ENCODE measurements around the gene UBAC1.
A peak's percentile ranks its signal among the peaks of the same experiment; 100 is the strongest.
"Not testable (repeated sequence)": the region's sequence is repeated elsewhere in the genome, so short reads cannot be mapped to it uniquely, and the experiment has no call there.

The UBAC1 gene

DNA sequence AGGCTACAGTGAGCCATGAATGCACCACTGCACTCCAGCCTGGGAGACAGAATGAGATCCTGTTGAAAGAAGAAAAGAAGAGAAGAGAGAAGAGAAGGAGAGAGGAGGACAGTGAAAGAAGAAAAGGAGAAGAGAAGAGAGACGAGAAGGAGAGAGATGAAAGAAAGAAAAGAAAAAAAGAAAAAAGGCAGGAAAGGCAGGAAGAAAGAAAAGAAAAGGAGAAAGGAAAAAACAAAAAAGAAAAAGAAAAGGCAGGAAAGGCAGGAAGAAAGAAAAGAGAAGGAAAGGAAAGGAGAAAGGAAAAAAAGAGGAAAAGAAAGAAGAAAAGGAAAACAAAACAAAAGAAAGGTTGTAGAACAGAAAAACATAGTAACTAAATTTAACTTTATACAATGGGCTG is 68.1 kb downstream of the UBAC1 start:
- Histone ChIP-seq H3K36me3 (ENCODE audit: control insufficient read depth in 5 of 5, insufficient read depth in 5 of 5, low read length in 5 of 5) (no peaks in the 10 kb centered on the region), H3K27ac (ENCODE audit: low read depth, low read length) (no peak overlapping the region), H3K27me3 (ENCODE audit: control insufficient read depth in 5 of 5, insufficient read depth in 4 of 5, low read length in 5 of 5) (no peaks in the 10 kb centered on the region), H3K9ac (ENCODE audit: low read length in 5 of 5) (no peak overlapping the region), H3K4me3 (ENCODE audit: low read depth in 1 of 5, low read length in 5 of 5) (no peak overlapping the region), H3K9me3 (ENCODE audit: control insufficient read depth in 5 of 5, low read length in 5 of 5) (peaks cover 0 to 2% (median 0%) of the 10 kb centered on the region in 5 donors), H3K4me1 (ENCODE audit: control insufficient read depth in 5 of 5, insufficient read depth in 5 of 5, low read length in 5 of 5) (peaks cover 0 to 37% (median 26%) of the 10 kb centered on the region in 5 donors)

- not testable (repeated sequence) for H3K4me3 ChIP-seq (ENCODE audit: low read depth in 1 of 5, low read length in 5 of 5)
These were observed 68.8 kb downstream of the UBAC1 start for GRCh38 chr9:135892327-135892726.

DNA sequence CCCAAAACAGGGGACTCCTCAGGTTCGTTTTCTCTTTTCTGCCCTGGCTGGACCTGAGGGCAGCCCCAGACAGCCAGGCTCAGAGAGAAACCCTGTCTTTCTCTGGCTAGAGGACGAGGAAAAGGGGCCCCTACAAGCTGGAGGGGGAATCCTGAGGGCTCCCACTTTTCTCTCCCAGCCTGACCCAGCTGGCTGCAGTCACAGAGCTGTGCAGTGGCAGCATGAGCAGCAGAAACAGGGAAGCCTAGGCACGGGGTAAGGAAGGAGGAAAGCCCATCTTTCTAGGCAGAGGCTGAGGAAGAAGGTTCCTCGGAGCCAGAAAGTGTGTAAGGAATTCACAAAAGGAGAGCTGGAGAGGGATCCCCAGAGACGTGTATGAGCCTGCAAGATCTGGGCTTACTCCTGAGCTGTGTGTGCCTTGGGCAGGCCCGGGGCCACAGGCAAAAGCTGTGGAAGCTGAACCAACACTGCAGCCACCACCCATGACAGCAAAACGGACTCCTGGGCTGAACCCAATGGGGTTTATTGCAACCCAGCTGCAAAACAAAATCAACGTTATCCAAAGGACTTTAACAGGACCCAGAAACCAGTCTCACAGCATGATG is 70.0 kb downstream of the UBAC1 start:
- Histone ChIP-seq H3K27me3 (ENCODE audit: control insufficient read depth in 5 of 5, insufficient read depth in 4 of 5, low read length in 5 of 5) (no peaks in the 10 kb centered on the region), H3K9ac (ENCODE audit: low read length in 5 of 5) (peak overlapping the region in 1 of 5 donors; percentile 25), H3K4me1 (ENCODE audit: control insufficient read depth in 5 of 5, insufficient read depth in 5 of 5, low read length in 5 of 5) (peaks cover 9 to 57% (median 46%) of the 10 kb centered on the region in 5 donors), H3K36me3 (ENCODE audit: control insufficient read depth in 5 of 5, insufficient read depth in 5 of 5, low read length in 5 of 5) (no peaks in the 10 kb centered on the region), H3K4me3 (ENCODE audit: low read depth in 1 of 5, low read length in 5 of 5) (no peak overlapping the region), H3K27ac (ENCODE audit: low read depth, low read length) (no peak overlapping the region), H3K9me3 (ENCODE audit: control insufficient read depth in 5 of 5, low read length in 5 of 5) (peaks cover 0 to 2% (median 0%) of the 10 kb centered on the region in 5 donors)

More at GRCh38 chr9:135892327-135892726, 68.8 kb downstream of the UBAC1 start:
- not testable (repeated sequence) for H3K27ac ChIP-seq (ENCODE audit: low read depth, low read length); H3K36me3 ChIP-seq (ENCODE audit: control insufficient read depth in 5 of 5, insufficient read depth in 5 of 5, low read length in 5 of 5); H3K9me3 ChIP-seq (ENCODE audit: control insufficient read depth in 5 of 5, low read length in 5 of 5); H3K27me3 ChIP-seq (ENCODE audit: control insufficient read depth in 5 of 5, insufficient read depth in 4 of 5, low read length in 5 of 5); H3K9ac ChIP-seq (ENCODE audit: low read length in 5 of 5)
- peaks cover 4 to 45% (median 34%) of the 10 kb centered on the region in 5 donors for H3K4me1 ChIP-seq (ENCODE audit: control insufficient read depth in 5 of 5, insufficient read depth in 5 of 5, low read length in 5 of 5)

GRCh38 chr9:135890190-135891026 is 70.8 kb downstream of the UBAC1 start:
- H3K9ac ChIP-seq (ENCODE audit: low read length in 5 of 5) = peak overlapping the region in 1 of 5 donors; percentile 25
- H3K36me3 ChIP-seq (ENCODE audit: control insufficient read depth in 5 of 5, insufficient read depth in 5 of 5, low read length in 5 of 5) = no peaks in the 10 kb centered on the region
- H3K27ac ChIP-seq (ENCODE audit: low read depth, low read length) = no peak overlapping the region
- H3K4me3 ChIP-seq (ENCODE audit: low read depth in 1 of 5, low read length in 5 of 5) = no peak overlapping the region
- H3K4me1 ChIP-seq (ENCODE audit: control insufficient read depth in 5 of 5, insufficient read depth in 5 of 5, low read length in 5 of 5) = peaks cover 9 to 58% (median 46%) of the 10 kb centered on the region in 5 donors
- no peaks in the 10 kb centered on the region for H3K27me3 ChIP-seq (ENCODE audit: control insufficient read depth in 5 of 5, insufficient read depth in 4 of 5, low read length in 5 of 5)
- H3K9me3 ChIP-seq (ENCODE audit: control insufficient read depth in 5 of 5, low read length in 5 of 5) = peaks cover 0 to 2% (median 0%) of the 10 kb centered on the region in 5 donors

DNA sequence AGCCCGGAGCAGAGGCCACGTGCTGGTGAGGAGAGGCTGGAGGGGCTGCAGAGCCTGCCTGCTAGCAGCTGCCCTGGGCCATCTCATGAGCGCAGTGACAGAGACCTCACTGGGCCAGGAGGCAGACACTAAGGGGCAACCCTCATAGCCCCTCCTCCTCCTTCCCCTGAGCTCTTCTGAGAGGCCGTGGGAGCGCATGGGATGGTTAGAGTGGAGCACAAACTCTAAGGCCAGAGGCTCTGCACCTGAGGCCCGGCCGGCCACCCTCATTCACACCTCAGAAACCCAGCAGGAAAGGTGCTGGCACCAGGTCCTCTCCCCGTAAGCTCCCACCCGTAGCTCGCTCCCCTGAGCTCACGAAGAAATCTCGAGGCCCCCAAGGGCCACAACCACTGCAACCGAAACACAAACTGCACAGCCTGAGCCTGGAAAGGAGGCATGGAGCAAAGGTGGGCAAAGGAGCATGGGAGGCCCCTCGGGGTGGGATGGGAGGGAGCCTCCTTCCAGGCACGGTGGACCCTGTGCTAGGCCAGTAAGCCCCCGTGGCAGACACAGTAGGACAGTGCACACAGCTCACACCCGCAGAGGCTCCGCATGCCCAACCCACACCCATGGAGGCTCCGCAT is 71.5 kb downstream of the UBAC1 start:
- no peaks in the 10 kb centered on the region for H3K36me3 ChIP-seq (ENCODE audit: control insufficient read depth in 5 of 5, insufficient read depth in 5 of 5, low read length in 5 of 5)
- H3K9me3 ChIP-seq (ENCODE audit: control insufficient read depth in 5 of 5, low read length in 5 of 5) = no peaks in the 10 kb centered on the region
- peaks cover 9 to 65% (median 46%) of the 10 kb centered on the region in 5 donors for H3K4me1 ChIP-seq (ENCODE audit: control insufficient read depth in 5 of 5, insufficient read depth in 5 of 5, low read length in 5 of 5)
- no peak overlapping the region for H3K9ac ChIP-seq (ENCODE audit: low read length in 5 of 5)
- no peak overlapping the region for H3K27ac ChIP-seq (ENCODE audit: low read depth, low read length)
- no peaks in the 10 kb centered on the region for H3K27me3 ChIP-seq (ENCODE audit: control insufficient read depth in 5 of 5, insufficient read depth in 4 of 5, low read length in 5 of 5)
- no peak overlapping the region for H3K4me3 ChIP-seq (ENCODE audit: low read depth in 1 of 5, low read length in 5 of 5)

DNA sequence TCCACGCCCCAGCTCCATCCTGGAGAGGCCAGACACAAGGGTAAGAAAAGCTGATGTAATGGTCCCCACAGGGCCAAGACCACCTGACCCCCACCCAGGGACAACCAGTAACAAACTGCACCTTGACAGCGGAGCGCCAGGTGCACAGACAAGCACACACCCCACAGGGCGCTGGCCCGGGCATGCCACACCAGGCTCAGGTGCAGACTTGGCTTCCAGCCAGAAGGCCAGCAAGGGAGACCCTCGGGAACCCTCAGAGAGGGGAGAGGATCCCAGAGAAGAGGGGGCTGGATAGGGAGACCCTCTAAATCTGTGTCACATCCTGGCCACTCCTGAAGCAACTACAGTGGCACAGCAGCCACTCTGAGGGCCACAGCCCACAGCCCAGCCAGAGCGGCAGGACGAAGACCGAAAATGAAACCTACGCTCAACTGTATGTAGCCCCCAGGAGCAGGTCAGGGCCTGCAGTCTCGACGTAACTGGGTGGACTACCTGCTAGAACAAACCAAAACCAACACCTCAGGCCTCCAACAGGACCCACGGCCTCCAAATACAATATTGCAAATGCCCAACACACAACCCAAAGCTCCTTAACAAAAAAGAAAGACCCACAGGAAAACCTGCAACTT is 72.3 kb downstream of the UBAC1 start:
- Histone ChIP-seq H3K9me3 (ENCODE audit: control insufficient read depth in 5 of 5, low read length in 5 of 5) (no peaks in the 10 kb centered on the region), H3K9ac (ENCODE audit: low read length in 5 of 5) (no peak overlapping the region), H3K4me3 (ENCODE audit: low read depth in 1 of 5, low read length in 5 of 5) (no peak overlapping the region), H3K4me1 (ENCODE audit: control insufficient read depth in 5 of 5, insufficient read depth in 5 of 5, low read length in 5 of 5) (peaks cover 9 to 65% (median 43%) of the 10 kb centered on the region in 5 donors), H3K27me3 (ENCODE audit: control insufficient read depth in 5 of 5, insufficient read depth in 4 of 5, low read length in 5 of 5) (no peaks in the 10 kb centered on the region), H3K27ac (ENCODE audit: low read depth, low read length) (no peak overlapping the region), H3K36me3 (ENCODE audit: control insufficient read depth in 5 of 5, insufficient read depth in 5 of 5, low read length in 5 of 5) (no peaks in the 10 kb centered on the region)

DNA sequence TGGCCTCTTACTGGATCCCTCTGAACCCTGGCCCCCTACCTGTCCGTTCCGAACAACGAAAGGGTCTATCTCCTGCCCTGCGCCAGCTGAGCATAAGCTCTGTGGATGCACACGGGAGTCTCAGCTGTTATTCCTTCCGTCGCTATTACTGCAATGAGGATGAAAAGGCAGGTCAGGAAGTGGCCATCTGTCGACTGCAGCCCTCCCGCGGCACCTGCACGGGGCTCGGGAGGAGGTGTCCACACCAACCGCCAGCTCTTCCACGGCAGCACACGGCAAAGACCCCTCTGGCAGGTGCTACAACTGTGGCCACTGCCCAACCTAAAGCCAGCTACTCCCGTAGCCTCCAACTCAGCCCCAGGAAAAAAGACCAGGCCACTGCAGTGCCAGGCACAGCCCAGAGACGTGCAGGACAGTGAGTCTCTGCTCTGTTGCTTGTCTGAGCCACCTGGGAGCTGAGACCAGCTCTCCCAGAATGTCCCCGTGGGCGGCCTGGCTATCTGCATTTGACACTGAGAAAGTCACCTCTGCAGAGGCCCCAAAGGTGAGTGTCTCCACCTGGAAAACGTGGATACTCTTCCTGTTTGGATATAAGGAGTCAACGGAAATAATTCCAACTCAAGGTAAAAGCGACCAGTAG is 72.9 kb downstream of the UBAC1 start:
- Histone ChIP-seq H3K9me3 (ENCODE audit: control insufficient read depth in 5 of 5, low read length in 5 of 5) (no peaks in the 10 kb centered on the region), H3K36me3 (ENCODE audit: control insufficient read depth in 5 of 5, insufficient read depth in 5 of 5, low read length in 5 of 5) (no peaks in the 10 kb centered on the region), H3K27me3 (ENCODE audit: control insufficient read depth in 5 of 5, insufficient read depth in 4 of 5, low read length in 5 of 5) (no peaks in the 10 kb centered on the region), H3K4me1 (ENCODE audit: control insufficient read depth in 5 of 5, insufficient read depth in 5 of 5, low read length in 5 of 5) (peaks cover 9 to 61% (median 42%) of the 10 kb centered on the region in 5 donors), H3K9ac (ENCODE audit: low read length in 5 of 5) (peak overlapping the region in 1 of 5 donors; percentile 45), H3K27ac (ENCODE audit: low read depth, low read length) (no peak overlapping the region), H3K4me3 (ENCODE audit: low read depth in 1 of 5, low read length in 5 of 5) (peak overlapping the region in 2 of 5 donors; percentile 5 to 22)

GRCh38 chr9:135887585-135888050 is 73.6 kb downstream of the UBAC1 start:
- Histone ChIP-seq H3K4me3 (ENCODE audit: low read depth in 1 of 5, low read length in 5 of 5) (peak overlapping the region in 3 of 5 donors; percentile 2 to 42 (median 22)), H3K4me1 (ENCODE audit: control insufficient read depth in 5 of 5, insufficient read depth in 5 of 5, low read length in 5 of 5) (peaks cover 9 to 57% (median 42%) of the 10 kb centered on the region in 5 donors), H3K27me3 (ENCODE audit: control insufficient read depth in 5 of 5, insufficient read depth in 4 of 5, low read length in 5 of 5) (no peaks in the 10 kb centered on the region), H3K9me3 (ENCODE audit: control insufficient read depth in 5 of 5, low read length in 5 of 5) (no peaks in the 10 kb centered on the region), H3K36me3 (ENCODE audit: control insufficient read depth in 5 of 5, insufficient read depth in 5 of 5, low read length in 5 of 5) (peaks cover 0 to 2% (median 0%) of the 10 kb centered on the region in 5 donors), H3K9ac (ENCODE audit: low read length in 5 of 5) (peak overlapping the region in 1 of 5 donors; percentile 45), H3K27ac (ENCODE audit: low read depth, low read length) (no peak overlapping the region)

- H3K4me1 ChIP-seq (ENCODE audit: control insufficient read depth in 5 of 5, insufficient read depth in 5 of 5, low read length in 5 of 5) = peaks cover 9 to 57% (median 42%) of the 10 kb centered on the region in 5 donors
These were observed 74.1 kb downstream of the UBAC1 start for GRCh38 chr9:135887021-135887507.

More at GRCh38 chr9:135887021-135887507, 74.1 kb downstream of the UBAC1 start:
- Histone ChIP-seq H3K9ac (ENCODE audit: low read length in 5 of 5) (peak overlapping the region in 1 of 5 donors; percentile 45), H3K27me3 (ENCODE audit: control insufficient read depth in 5 of 5, insufficient read depth in 4 of 5, low read length in 5 of 5) (no peaks in the 10 kb centered on the region), H3K36me3 (ENCODE audit: control insufficient read depth in 5 of 5, insufficient read depth in 5 of 5, low read length in 5 of 5) (peaks cover 0 to 8% (median 2%) of the 10 kb centered on the region in 5 donors), H3K4me3 (ENCODE audit: low read depth in 1 of 5, low read length in 5 of 5) (peak overlapping the region in 4 of 5 donors; percentile 2 to 42 (median 24)), H3K27ac (ENCODE audit: low read depth, low read length) (no peak overlapping the region), H3K9me3 (ENCODE audit: control insufficient read depth in 5 of 5, low read length in 5 of 5) (no peaks in the 10 kb centered on the region)

All from subcutaneous abdominal adipose tissue (tissue), 5 donors.